SK-N-SH treated with all-trans-retinoic acid at 6 μM for 48 hours (cell line): ENCODE results near the gene ATF6B.

ENCODE experiments used
- ARNTL ChIP-seq: fragments of 450-650 bp; formaldehyde crosslinking; IDR thresholded peaks from 2 replicates; pipeline ENCODE4 v1.5.0; 2020; ENCODE audit warnings: low read depth, mild to moderate bottlenecking, moderate library complexity, borderline replicate concordance
- BACH2 ChIP-seq: fragments of 250-450 bp; sonication (Bioruptor Pico); IDR thresholded peaks from 2 replicates; pipeline ENCODE4 v1.9.0; 2021; ENCODE audit warnings: mild to moderate bottlenecking, borderline replicate concordance
- CSDC2 ChIP-seq: fragments of 250-450 bp; sonication (Bioruptor Pico); IDR thresholded peaks from 2 replicates; pipeline ENCODE4 v1.5.0; 2020; ENCODE audit warnings: mild to moderate bottlenecking, moderate library complexity
- GLIS3 ChIP-seq: fragments of 250-450 bp; sonication (Bioruptor Pico); IDR thresholded peaks from 2 replicates; pipeline ENCODE4 v1.5.0; 2020; ENCODE audit warnings: mild to moderate bottlenecking, moderate library complexity
- PPARA ChIP-seq: fragments of 250-450 bp; sonication (Bioruptor Pico); IDR thresholded peaks from 2 replicates; pipeline ENCODE4 v1.5.0; 2020; ENCODE audit warnings: mild to moderate bottlenecking, borderline replicate concordance
- RARB ChIP-seq: fragments of 250-450 bp; sonication (Bioruptor Pico); IDR thresholded peaks from 2 replicates; pipeline ENCODE4 v1.8.0; 2021; ENCODE audit warnings: mild to moderate bottlenecking, moderate library complexity
- TCF4 ChIP-seq: fragments of 250-450 bp; sonication (Bioruptor Pico); IDR thresholded peaks from 2 replicates; pipeline ENCODE4 v1.8.0; 2021; ENCODE audit warnings: mild to moderate bottlenecking, moderate library complexity, borderline replicate concordance
- ZFP30 ChIP-seq: fragments of 450-650 bp; formaldehyde crosslinking; IDR thresholded peaks from 2 replicates; pipeline ENCODE4 v1.5.0; 2022; ENCODE audit warnings: mild to moderate bottlenecking, moderate library complexity
- ZNF565 ChIP-seq: fragments of 450-650 bp; formaldehyde crosslinking; conservative IDR thresholded peaks from 2 replicates; pipeline ENCODE4 v1.5.0; 2020; ENCODE audit warnings: low read depth, mild to moderate bottlenecking, moderate library complexity
- TF ChIP-seq, protein P1 (sequence below): fragments of 250-450 bp; sonication (Bioruptor Pico); IDR thresholded peaks from 2 replicates; pipeline ENCODE4 v1.8.0; 2021; ENCODE audit warnings: low read depth, mild to moderate bottlenecking, moderate library complexity, borderline replicate concordance
- TF ChIP-seq, protein P2 (sequence below): fragments of 250-450 bp; sonication (Bioruptor Pico); IDR thresholded peaks from 2 replicates; pipeline ENCODE4 v1.5.1; 2020; ENCODE audit warnings: low read depth, mild to moderate bottlenecking, moderate library complexity

DNA sequence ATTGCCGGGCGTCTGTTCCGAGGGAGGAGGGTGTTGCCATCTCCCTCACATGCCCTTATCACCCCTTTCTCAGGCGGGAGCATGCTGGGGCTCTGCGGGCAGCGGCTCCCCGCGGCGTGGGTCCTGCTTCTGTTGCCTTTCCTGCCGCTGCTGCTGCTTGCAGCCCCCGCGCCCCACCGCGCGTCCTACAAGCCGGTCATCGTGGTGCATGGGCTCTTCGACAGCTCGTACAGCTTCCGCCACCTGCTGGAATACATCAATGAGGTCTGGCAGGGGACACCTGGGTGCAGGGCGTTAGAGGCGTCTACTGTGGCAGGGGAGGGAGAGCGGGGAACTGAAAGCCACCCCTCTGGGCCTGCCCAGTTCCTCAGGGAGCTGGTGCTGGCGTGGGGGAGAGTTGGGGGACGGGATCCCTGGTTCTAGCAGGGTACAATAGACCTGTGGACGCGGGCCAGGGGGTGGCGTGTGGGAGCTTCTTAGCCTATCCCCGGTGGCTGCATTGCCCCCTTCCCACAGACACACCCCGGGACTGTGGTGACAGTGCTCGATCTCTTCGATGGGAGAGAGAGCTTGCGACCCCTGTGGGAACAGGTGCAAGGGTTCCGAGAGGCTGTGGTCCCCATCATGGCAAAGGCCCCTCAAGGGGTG, 26.6 kb upstream of the ATF6B start:
- TF ChIP-seq TCF4 (CRISPR knock-in tag) = no peak
- no peak for TF ChIP-seq RARB (CRISPR knock-in tag)
- no peak for TF ChIP-seq PPARA (CRISPR knock-in tag)
- TF ChIP-seq, protein P1, sequence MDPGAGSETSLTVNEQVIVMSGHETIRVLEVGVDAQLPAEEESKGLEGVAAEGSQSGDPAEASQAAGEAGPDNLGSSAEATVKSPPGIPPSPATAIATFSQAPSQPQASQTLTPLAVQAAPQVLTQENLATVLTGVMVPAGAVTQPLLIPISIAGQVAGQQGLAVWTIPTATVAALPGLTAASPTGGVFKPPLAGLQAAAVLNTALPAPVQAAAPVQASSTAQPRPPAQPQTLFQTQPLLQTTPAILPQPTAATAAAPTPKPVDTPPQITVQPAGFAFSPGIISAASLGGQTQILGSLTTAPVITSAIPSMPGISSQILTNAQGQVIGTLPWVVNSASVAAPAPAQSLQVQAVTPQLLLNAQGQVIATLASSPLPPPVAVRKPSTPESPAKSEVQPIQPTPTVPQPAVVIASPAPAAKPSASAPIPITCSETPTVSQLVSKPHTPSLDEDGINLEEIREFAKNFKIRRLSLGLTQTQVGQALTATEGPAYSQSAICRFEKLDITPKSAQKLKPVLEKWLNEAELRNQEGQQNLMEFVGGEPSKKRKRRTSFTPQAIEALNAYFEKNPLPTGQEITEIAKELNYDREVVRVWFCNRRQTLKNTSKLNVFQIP (CRISPR knock-in tag) = no peak
- TF ChIP-seq ZNF565 = no peak
- TF ChIP-seq, protein P2, sequence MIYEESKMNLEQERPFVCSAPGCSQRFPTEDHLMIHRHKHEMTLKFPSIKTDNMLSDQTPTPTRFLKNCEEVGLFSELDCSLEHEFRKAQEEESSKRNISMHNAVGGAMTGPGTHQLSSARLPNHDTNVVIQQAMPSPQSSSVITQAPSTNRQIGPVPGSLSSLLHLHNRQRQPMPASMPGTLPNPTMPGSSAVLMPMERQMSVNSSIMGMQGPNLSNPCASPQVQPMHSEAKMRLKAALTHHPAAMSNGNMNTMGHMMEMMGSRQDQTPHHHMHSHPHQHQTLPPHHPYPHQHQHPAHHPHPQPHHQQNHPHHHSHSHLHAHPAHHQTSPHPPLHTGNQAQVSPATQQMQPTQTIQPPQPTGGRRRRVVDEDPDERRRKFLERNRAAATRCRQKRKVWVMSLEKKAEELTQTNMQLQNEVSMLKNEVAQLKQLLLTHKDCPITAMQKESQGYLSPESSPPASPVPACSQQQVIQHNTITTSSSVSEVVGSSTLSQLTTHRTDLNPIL (CRISPR knock-in tag) = no peak
- no peak for TF ChIP-seq ZFP30
- TF ChIP-seq CSDC2 (CRISPR knock-in tag) = no peak
- no peak for TF ChIP-seq BACH2 (CRISPR knock-in tag)
- TF ChIP-seq ARNTL = no peak
- TF ChIP-seq GLIS3 (CRISPR knock-in tag) = no peak
